ENCODE results near the gene NQO1. TPM values are rescaled to one million over a fixed set of nuclear protein-coding genes. Genes with fewer than 3 reads are reported as not detected.
A peak's percentile ranks its signal among the peaks of the same experiment; 100 is the strongest.

Gene NQO1
- total RNA-seq, 1 experiment from 2014 or later, result 519 TPM

DNA sequence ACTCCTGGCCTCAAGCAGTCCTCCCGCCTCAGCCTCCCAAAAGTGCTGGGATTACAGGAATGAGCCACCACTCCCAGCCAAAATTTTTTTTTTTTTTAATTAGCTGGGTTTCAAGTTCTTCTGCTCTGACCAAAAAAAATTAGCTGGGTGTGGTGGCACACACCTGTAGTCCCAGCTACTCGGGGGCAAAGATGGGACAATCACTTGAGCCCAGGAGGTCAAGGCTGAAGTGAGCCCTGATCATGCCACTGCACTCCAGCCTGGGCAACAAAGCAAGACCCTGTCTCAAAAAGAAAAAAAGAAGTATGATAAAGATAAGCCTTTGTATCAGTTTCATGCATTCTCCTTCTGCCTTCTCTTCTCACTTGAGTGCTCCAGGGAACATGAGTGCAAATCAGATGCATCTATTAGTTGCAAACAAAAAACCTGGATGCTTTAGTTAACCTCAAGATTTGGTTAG is 1.9 kb downstream of the NQO1 start:
- peak overlapping the region in 1 of 2 experiments; percentile 94; a peak in 2 of 4 replicates for H3K4me3 ChIP-seq (replicated peaks in 1 of 2; ENCODE audit: low read depth in 1 of 2, low read length in 2 of 2)
- no peaks in the 10 kb centered on the region for H3K27me3 ChIP-seq (ENCODE audit: insufficient read depth, low read length)
- H2AFZ ChIP-seq (ENCODE audit: low read depth, low read length, poor library complexity, severe bottlenecking), result no peak overlapping the region
- TF ChIP-seq, protein P1, sequence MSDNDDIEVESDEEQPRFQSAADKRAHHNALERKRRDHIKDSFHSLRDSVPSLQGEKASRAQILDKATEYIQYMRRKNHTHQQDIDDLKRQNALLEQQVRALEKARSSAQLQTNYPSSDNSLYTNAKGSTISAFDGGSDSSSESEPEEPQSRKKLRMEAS (IDR thresholded peaks at IDR 0.05), result no peak
- TF ChIP-seq ZBTB33 (IDR thresholded peaks at IDR 0.05; ENCODE audit: extremely low read depth, insufficient replicate concordance, low read length), result no peak
- no peak for TF ChIP-seq FOSL1 (IDR thresholded peaks at IDR 0.05; ENCODE audit: low read depth)
- no peak for TF ChIP-seq ZNF274 (IDR thresholded peaks at IDR 0.05; ENCODE audit: low read depth, low read length)
- no peak for TF ChIP-seq CTCF (IDR thresholded peaks at IDR 0.05 in 2 of 3, conservative IDR thresholded peaks at IDR 0.05 in 1 of 3; ENCODE audit: borderline replicate concordance in 1 of 3, insufficient read depth in 1 of 3, low read depth in 2 of 3, low read length in 2 of 3)
- no peak for TF ChIP-seq EGR1 (IDR thresholded peaks at IDR 0.05; ENCODE audit: low read depth)
- no peak for TF ChIP-seq JUND (IDR thresholded peaks at IDR 0.05)
- TF ChIP-seq SRF (IDR thresholded peaks at IDR 0.05; ENCODE audit: low read depth), result no peak
- no peak for TF ChIP-seq ZFX (IDR thresholded peaks at IDR 0.05)
- BruUV-seq (replicated peaks), result no TSS peak
- H3K27ac ChIP-seq (ENCODE audit: low read depth, low read length), result peak overlapping the region; percentile 89; the same call in 1 of the 2 replicates
- H3K4me1 ChIP-seq (ENCODE audit: control insufficient read depth in 1 of 2, insufficient read depth in 2 of 2, low read length in 2 of 2), result peaks cover 34 to 68% of the 10 kb centered on the region in 2 experiments
- ATAC-seq (no peak), DNase-seq (ENCODE audit: low read depth, low spot score) (no peak)
- peak overlapping the region; percentile 81 for H3K4me2 ChIP-seq (ENCODE audit: low read length)
- H3K79me2 ChIP-seq (ENCODE audit: insufficient read depth, low read length), result peaks cover 75% of the 10 kb centered on the region
- H3K9me2 ChIP-seq (ENCODE audit: insufficient read depth), result no peaks in the 10 kb centered on the region
- intact Hi-C loops (cut with micrococcal nuclease), result no loop called here
- RAD21 ChIA-PET (ENCODE audit: low non-redundant PET in 1 of 2, low total read pairs in 2 of 2, uncharacterized antibody in 2 of 2, unreplicated experiment in 2 of 2), result interaction anchor here in 1 of 2 experiments (0.6 kb wide), 1 partner anchor 397 kb away, joined by 4 read pairs; no protein-coding TSS in a partner anchor
- POLR2A ChIA-PET, result interaction anchor here (0.9 to 1.2 kb wide), 4 partner anchors 12 to 327 kb away, joined by 3 to 4 read pairs (median 3); partner anchors contain the start of gene NOB1
- peaks cover 2 to 15% of the 10 kb centered on the region in 2 experiments; a peak in 1 of 4 replicates for H3K36me3 ChIP-seq (ENCODE audit: control insufficient read depth in 1 of 2, insufficient read depth in 2 of 2, low read length in 2 of 2)
- H4K20me1 ChIP-seq (ENCODE audit: insufficient read depth), result no peaks in the 10 kb centered on the region
- H3K9me3 ChIP-seq (ENCODE audit: control insufficient read depth in 1 of 2, insufficient read depth in 1 of 2, low read depth in 1 of 2, low read length in 2 of 2), result no peaks in the 10 kb centered on the region
- CTCF ChIA-PET, result interaction anchor here (1.6 kb wide), 1 partner anchor 13 kb away, joined by 6 read pairs; no protein-coding TSS in a partner anchor
- H3K9ac ChIP-seq (ENCODE audit: low read length), result peak overlapping the region; percentile 86
